GDM1 (cell line): ENCODE measurements around the gene ATP10A.
A peak's percentile ranks its signal among the peaks of the same experiment; 100 is the strongest.
"Not testable (repeated sequence)": the region's sequence is repeated elsewhere in the genome, so short reads cannot be mapped to it uniquely, and the experiment has no call there.

Source experiments
- DNase-seq: peaks from one replicate; lab custom pipeline; 2025; lab: John Stamatoyannopoulos, UW

ATP10A gene

DNA sequence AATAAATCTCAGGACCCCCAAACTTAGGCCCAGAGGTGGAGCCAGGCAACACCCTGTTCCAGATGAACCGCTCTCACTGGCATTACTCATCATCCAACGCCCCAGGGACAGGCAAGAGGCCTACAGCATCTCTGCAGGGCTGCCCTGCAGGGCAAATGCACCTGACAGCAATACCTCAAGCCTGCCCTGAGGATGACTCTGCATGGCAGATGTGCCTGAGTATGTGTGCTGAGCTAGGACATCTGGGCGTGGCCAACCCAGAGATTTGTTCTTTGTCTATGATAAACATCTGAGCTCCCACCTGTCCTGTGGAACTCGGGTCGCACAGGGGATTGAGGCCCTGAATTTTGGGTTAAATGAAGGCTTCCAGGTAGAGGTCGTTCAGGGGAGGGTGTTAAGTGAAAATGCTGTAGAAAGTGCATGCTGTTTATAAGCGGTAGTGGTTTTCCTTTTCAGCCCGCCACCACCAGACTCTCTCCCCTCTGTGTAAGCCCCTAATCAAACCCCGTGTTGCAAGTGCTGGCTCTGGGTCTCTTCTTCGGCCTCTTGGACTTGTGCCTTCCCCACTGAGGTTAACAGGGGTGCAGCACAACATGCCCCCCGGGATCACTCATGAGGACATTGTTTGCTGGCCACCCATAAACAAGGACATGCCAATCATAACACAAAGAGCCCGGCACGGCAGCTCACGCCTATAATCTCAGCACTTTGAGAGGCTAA lies 92.3 kb downstream of the ATP10A start:
- DNase-seq = no peak

DNA sequence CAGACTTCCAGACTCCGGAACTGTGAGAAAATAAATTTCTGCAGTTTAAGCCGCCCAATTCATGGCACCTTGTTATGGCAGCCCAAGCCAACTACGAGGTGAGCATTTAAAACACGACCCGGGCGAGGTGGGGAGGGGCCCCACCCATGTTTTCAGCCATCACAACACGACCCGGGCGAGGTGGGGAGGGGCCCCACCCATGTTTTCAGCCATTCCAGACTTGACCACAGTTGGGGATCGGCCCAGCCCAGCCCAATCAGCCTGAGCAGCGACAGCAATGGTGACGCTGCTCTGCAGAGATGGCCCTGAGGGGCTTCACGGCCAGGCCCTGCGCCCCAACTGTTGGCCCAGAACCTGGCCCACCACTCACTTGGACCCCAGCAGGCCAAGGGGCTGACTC lies 93.1 kb downstream of the ATP10A start:
- DNase-seq = no peak

DNA sequence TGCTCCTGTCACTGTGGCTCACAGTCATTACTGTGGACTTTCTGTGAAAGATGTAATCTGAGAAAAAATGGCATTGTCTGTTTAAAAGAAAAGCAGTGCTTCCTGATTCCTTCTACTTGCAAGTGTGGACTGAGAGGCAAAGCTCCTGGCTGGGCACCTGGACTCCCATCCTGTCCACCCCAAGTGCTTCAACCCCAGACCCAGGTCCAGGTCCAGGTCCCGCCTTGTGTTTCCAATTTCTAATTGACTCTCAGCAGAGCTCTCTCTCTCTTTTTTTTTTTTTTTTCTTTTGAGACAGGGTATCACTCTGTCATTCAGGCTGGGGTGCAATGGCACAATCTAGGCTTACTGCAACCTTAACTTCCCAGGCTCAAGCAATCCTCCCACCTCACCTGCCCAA lies 94.9 kb downstream of the ATP10A start:
- DNase-seq = no peak

DNA sequence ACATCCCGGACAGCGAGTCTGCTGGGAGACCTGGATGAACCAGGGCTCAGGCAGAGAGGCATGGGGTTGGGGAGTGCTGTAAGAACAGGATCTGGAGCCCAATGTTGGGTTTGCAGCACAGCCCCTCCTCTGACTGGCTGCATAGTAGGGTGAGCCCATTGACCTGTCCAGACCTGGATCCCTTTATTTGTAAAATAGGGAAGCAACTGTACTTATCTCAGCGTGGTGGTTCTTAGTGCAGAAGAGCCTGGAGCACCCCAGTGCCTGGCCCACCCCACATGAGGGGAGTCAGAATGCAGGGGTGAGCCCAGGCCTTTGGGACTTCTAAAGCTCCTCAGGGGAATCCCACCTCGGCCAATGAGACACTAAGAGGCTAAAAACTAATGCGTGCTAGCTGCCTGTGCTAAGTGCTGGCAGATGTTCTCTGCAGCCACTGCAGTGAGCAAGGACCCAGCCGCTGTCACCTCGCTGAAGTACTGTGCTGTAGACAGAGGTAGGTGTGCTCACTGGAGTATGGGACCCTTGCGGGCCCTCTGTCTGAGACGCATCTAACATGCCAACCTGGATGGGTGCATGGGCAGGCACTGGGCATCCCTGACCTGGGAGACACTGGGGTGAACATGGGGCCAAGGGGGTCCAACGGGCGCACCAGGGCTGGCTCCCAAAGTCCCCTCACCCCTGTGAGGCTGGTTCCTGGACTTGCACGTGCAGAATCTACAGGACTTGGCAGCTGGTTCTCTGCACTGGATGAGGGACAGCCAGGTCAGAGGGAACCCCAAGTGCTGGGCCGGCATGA lies 95.6 kb downstream of the ATP10A start:
- DNase-seq = no peak

DNA sequence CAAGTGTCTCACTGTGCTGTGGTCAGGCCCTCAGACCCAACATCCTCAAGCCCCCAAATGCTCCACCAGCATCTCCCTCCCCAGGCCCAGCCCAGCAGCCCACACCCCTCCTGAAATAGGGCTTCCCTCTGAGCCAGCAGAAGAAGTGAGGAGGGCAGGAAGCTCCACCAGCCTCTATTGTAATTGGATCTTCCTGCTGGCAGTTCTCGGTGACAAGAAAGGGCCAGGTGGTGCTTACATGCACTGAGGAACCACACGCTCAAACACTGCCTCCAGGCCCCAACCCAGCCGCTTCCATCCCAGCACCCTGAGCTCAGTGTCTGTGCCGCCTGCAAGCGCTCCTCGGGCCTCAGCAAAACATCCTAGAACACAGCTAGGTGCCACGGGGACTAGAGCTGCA lies 96.7 kb downstream of the ATP10A start:
- DNase-seq = no peak

DNA sequence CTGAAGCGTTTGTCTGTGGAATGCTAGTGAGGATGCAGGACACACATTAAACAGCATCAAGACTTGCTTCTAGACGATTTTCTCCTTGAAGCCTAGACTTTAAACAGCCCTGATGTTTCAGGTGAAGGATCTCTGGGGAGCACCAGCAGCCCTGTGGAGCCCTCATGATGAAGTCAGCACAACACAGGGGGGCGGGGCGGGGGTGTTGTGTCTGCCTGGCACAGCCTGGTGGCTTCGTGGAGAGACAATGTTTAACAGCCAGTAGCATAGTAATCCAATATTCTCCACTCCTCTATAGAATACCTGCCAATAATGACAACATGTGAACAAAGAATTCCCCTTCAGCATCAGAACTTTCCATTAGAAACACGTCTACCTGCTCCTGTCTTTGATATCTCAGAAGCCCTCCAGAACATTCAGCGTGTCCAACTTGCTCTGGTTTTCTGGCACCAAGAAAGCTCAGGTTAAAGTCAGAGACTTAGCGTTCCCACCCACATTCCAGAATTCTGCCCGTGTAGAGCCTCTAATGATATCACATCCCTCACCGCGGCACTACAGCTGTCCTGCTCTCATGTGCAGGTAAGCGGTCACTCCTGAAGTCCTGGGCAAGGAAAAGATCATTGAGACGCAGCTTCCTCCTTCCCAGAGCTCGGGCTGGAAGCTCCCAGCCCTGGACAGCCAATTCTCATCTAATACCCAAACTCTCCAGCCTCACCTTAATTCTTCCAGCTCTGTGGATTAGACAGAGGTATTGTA lies 98.0 kb downstream of the ATP10A start:
- DNase-seq = no peak

DNA sequence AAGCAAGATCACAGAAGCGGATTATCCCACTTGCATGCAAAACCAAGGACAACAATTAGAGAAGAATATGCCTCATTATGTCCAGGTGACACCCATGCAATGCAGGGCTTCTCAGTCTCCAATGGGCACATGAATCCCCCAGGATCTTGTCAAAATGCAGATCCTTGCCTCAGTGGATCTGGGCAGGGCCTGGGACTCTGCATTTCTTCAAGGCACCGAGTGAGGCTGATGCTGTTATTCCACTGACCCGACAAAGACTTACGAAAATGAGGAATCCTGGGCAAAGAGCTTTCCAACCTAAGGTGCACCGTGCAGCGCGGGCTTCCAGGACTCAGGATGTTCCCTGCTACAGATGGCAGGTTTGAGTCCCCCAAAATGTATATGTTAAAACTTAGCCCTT lies 99.2 kb downstream of the ATP10A start:
- DNase-seq = no peak

DNA sequence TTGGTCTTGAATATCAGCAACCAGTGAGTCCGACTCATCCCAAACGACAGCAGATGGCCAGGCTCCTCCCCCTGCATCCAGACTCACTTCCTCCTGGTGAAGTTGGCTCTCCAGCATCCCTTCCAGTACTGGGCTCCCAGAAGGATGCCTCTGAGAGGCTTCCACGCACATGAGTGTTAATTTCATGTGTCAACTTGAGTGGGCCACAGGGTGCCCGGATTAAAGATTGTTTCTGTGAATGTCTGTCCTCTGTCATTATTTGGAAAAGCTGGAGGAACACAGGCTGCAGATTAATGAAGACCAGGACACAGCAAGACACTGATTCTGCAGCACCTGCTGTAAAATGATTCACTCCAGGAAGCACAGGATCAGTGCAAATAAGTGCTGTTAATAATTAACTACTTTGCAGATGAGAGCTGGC lies 99.8 kb downstream of the ATP10A start:
- DNase-seq = no peak

DNA sequence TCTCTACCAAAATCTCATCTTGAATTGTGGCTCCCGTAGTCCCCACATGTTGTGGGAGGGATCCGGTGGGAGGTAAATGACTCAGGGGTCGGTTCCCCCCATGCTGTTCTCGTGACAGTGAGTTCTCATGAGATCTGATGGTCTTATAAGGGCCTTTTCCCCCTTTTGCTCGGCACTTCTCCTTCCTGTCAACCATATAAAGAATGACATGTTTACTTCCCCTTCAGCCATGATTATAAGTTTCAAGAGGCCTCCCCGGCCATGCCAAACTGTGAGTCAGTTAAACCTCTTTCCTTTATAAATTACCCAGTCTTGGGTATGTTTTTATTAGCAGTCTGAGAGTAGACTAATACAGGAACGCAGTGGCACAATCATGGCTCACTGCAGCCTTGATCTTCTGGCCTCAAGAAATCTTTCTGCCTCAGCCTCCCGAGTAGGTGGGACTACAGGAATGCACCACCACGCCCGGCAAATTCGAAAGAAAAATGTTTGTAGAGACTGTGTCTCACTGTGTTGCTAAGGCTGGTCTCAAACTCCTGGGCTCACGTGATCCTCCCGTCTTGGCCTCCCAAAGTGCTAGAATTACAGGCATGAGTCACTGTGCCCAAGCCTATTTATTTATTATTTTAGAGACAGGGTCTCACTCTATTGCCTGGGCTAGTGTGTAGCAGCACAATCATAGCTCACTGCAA lies 101.0 kb downstream of the ATP10A start:
- peak; percentile 56 for DNase-seq

DNA sequence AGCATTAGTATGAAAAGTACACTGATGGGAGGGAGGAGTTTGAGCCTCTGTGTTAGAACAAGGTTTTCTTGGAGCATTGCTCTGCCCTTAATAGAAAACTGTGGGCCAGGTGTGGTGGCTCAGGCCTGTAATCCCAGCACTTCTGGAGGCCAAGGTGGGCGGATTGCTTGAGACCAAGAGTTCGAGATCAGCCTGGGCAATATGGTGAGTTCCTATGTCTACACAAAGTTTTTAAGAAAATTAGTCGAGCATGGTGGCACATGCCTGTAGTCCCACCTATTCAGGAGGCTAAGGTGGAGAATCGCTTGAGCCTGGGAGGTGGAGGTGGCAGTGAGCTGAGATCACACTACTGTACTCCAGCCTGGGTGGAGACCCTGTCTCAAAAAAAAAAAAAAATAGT lies 103.7 kb downstream of the ATP10A start:
- DNase-seq = no peak

DNA sequence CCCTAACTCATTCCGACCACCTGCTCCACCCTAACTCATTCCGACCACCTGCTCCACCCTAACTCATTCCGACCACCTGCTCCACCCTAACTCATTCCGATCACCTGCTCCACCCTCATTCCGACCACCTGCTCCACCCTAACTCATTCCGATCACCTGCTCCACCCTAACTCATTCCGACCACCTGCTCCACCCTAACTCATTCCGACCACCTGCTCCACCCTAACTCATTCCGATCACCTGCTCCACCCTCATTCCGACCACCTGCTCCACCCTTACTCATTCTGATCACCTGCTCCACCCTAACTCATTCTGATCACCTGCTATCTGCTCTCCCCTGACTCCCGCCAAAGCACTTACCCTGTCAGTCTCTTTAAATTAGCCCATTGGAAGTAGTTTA lies 104.5 kb downstream of the ATP10A start:
- DNase-seq = not testable (repeated sequence)

DNA sequence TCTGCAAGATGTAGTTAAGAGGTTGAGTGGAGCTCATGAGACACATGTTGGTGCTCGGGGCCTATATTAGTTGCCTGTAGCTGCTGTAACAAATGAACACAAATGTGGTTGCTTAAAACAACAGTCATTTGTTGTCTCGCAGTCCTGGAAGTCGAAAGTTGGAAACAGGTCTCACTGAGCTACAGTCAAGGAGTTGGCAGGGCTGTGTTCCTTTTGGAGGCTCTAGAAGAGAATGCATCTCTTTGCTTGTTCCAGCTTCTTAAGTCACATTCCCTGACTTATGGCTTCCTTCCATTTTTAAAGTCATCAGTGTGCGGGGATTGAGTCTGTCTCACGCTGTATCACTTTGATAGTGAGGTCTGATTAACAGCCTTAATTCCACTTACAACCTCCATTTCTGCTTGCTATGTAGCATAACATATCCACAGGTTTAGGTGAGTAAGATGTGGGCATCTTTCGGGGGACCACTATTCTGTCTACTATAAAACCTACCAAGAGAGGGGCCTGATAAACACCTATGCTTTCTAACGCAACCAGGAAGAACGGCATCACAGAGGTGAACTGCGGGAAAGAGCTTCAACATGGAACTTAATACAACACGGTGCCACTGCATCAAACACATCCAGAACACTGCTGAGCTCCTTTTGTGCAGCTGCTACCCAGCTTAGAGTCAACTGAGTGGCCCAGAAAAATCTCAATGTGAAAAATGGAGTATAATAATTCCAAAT lies 119.4 kb downstream of the ATP10A start:
- no peak for DNase-seq

DNA sequence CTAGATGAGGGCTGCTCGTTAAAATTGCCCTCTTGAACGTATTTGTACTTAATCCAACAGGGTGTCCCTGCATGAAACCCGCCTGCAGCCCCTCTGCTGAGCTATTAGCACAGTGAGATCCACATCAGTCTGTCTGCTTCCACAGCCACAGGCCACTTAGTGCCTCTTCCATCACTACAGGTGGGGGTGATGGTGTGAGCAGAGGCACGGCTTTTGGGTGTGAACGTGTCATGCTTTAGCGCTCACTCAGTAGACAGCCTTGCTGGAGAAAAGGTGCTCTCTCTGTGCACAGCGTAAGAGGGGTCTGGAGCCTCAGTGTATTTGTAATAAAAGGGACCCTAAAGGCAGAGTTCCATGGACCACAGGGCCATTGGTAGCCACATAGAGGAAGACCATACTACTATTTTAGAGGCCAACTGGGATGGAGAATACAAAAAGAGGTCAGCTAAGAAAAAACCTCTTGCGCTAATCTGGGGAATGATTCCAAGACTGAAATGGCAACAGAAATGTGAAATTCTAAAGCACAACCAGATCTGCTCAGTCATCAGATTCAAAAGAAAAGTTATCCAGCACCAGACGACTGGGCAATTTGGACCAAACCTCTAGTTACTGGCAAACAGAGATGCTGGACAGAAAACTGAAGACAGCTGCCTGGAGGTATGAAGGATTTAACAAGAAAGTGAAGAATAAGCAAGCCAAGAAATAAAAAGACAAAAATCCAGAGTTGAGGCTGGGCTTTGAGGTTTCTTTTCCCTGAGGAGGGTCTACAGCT lies 120.2 kb downstream of the ATP10A start:
- DNase-seq = no peak

DNA sequence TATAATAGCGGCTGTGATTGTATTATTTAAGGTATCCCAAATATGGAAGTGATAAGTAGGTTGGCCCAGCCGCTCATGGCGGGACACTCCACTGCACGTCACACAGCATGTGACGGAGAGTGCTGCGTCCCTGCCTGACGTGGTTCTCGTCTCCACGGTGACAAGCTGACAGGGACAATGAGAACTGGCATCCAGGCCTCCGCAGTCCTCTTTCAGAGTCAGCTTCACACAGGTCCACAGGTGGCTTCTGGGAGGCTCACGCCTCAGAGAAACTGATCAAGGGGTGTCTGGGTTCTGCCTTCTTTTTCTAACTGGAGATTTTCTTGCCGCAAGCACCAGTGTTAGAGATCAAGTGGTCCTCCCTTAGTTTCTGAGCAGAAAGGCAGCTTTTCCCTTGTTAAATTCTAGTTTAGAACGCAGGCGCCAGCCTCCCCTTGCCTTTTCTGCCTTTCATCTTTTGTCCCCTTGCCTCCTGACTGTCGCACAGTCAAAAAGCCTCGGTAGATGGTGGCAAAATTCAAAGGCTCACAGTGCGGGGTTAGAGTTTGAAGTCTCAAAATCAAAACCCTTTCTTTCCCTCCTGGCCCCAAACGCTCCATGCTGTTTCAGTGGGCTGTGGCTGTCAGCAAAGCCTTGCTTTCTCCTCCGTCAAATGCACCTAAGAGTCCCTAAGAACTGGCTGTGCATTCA lies 120.9 kb downstream of the ATP10A start:
- no peak for DNase-seq

DNA sequence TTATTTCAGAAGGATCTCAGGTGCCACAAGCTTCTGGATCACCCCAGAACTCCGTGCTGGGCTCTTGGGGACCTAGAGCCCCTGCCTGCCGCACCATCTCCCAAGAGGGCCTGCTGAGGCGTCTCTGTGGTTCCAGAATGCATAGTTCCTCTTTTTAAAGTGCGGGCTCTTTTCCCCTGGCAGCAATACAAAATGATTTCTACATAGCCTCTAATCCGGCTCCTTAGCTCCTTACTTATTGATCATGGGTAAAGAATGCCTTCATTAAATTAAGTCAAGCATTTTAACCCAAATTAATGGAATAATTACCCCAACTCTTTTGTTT lies 121.9 kb downstream of the ATP10A start:
- peak; percentile 7 for DNase-seq

DNA sequence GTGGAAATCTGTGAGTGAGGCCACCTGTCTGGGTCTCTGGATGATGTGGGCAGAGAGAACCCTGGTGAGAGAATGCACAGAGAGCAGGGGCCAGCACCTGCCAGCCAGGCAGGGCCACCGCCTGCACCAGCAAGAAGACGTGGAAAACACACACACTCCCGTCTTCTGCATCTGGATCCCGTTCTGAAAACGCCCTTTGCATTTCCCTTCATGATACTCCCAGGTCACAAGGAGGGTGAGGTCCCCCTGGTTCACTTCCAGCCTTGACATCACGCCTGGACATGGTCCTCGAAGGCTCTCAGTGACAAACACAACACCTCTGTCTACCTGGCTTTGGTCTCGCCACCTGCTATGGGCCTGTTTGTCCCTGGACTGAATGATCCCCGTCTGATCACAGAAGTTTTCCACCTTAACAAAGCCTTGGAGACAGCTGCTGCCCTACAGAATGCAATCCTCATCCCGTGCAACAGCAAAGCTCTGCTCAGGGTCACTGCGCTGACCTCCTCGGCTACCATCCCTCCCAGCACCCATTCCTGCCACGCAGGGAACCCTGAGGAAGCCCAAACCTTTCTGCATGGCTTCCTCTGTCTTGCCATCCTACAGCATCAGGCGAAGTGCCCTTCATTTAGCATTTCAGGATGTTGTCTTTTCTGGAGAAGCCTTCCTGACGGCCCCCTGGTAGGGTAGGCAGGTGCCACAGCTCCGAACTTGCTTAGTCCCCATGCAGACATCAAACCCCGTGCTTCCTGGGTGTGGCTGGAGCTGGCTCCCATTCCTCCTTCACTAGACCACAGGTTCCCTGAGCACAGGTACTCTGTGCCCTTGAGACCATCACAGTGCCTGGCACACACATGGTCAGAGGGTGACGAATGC lies 122.5 kb downstream of the ATP10A start:
- no peak for DNase-seq

DNA sequence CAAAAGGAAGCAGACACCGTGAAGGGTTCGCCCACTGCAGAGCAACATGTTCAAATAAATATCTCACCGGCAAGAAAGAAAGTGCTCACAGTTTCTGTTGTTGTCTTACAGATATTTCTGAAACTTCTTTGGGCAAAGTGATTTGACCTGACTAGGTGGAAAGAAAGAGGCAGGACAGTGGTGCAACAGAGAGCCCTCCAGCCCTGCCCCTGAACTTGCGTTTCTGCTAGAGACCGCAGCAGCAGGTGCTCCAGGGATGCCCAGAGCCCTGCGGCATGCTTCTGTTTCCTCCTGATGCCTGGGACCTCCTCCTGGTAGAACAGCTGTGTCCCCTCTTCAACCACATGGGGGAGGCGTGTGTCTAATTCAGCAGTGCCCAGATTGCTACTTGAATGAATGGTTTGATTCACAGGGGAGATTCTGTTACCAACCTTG lies 123.4 kb downstream of the ATP10A start:
- DNase-seq = peak; percentile 53

DNA sequence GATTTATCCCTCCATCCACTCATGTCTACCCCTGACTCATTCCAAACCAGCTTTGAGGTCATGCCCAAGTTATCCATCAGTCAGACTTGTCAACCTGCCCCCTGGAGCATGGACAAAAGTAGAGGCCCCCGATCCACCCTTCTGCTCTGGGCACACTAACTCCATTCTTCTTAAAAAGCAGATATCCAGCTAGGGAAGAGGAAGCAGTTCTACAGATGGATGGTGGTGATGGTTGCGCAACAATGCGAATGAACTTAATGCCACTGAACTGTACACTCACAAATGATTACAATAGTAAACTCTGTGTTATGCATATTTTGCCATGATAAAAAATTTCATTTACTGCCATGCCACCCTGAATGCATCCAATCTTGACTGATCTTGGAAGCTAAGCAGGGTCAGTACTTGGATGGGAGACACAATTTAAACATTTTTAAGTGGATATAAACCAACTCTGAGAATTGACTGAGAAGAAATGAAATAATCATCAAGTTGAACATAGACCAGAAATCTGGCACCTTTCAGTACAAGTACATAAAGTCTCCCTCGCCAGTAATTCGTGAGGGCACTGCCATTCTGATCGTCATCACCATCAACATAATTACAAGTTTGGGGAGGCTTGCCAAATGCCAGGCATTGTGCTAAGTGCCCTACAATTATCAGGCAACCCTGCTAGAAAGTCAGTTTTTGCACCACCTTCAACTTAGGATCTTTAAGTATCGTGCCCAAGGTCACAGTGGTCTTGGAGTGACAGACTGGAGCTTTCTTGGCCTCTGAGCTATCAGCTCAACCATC lies 124.8 kb downstream of the ATP10A start:
- peak; percentile 16 for DNase-seq
